Urinary bladder (tissue), 4 donors: Measurements from ENCODE around the gene TRIM23. TPM values are rescaled to one million over a fixed set of nuclear protein-coding genes. Genes with fewer than 3 reads are reported as not detected.

Experiments
- DNase-seq: peaks from one replicate; pipeline ENCODE4 v3.0.0-alpha.2; 2015; ENCODE audit errors: extremely low spot score
- H3K27ac ChIP-seq: one replicate; pipeline ENCODE4 v1.5.1; 2013; ENCODE audit warnings: low read depth, mild to moderate bottlenecking, moderate library complexity
- H3K36me3 ChIP-seq: one replicate; pipeline ENCODE4 v1.6.1; 2013; ENCODE audit warnings: mild to moderate bottlenecking, moderate library complexity; ENCODE audit not compliant: insufficient read depth
- H3K4me1 ChIP-seq: one replicate; pipeline ENCODE4 v1.6.1; 2013; ENCODE audit warnings: mild to moderate bottlenecking, moderate library complexity; ENCODE audit not compliant: insufficient read depth
- H3K4me3 ChIP-seq: one replicate; pipeline ENCODE4 v1.5.1; 2013; ENCODE audit warnings: low read depth, low read length
- WGBS: extraction: QIAGEN DNeasy Blood & Tissue Kit; methylation state at CpG from one replicate; pipeline ENCODE4 v1.1.7; 2013; 5-methylcytosine and 5-hydroxymethylcytosine counted together
- polyA plus RNA-seq: library from polyadenylated mRNA; stranded (reverse); fragments of 200-250 nt; gene quantifications from one replicate; pipeline ENCODE4 v1.2.3, GENCODE V29; 2013
- total RNA-seq: library from RNA; depleted of rRNA; stranded (reverse); fragments of >200 nt; gene quantifications from one replicate; pipeline ENCODE4 v1.2.3, GENCODE V29; 2014
- donor health status: healthy with polysubstance abuse.
- donor health status: healthy.

TRIM23 gene
- total RNA-seq (43.7 TPM), polyA plus RNA-seq (10.8 TPM)

DNA sequence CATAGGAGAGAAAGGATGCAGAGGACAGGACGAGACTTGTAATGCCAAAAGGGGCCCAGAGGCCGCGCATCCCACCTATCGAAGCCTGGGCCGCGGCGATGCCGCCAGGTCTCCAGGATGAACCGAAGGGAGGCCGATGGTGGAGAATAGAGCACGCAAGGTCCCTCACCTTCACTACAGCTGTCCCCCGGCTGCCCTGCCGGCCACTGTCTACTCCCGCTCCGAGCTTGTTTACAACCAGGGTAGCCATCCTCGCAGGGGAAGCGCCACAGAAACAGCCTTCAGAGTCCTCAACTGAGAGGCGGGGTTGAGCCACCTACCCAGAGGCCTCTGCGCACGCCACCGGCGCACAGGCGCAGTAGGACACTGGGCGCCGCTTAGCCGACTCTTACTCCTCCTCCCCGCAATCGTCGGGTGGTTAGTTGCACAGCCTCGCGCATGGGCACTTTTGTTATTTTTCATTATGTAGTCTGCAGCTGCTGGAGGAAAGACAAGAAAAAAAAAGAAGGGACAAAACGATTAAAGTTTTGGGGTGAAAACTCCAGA is at the start of gene TRIM23:
TRIM23 (minus strand) TSS at position 309 of the 546 bp plus-strand sequence; CDS start at position 250, 59 bp downstream.
- no peaks in the 10 kb centered on the region for H3K36me3 ChIP-seq
- peak within 1 kb of the TSS; percentile 70 for H3K27ac ChIP-seq
- no peaks in the 10 kb centered on the region for H3K4me1 ChIP-seq
- peak within 1 kb of the TSS; percentile 72 for H3K4me3 ChIP-seq
- no peak for DNase-seq
- under 1% methylated on average over 32 of the region's 32 CpGs for WGBS

DNA sequence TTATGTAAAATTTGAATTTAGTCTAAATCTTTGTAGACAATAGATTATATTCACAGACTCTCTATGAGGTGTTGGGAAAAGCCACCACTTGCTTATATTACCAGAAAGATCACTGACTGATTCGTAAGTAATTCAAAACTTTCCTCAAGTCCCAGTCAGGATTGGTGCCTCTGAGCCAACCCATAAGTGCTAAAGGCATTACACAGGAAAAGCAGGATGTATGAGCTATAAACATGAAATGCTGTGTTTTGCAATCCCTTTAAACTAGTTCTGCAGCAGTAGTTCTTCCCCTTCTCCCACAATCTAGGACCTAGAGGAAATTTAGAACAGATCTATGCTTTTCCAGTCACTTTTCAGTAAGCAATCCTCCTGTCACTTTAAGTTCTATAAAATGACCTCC is 48.7 kb upstream of the TRIM23 start:
- Histone ChIP-seq H3K27ac (no peak overlapping the region), H3K4me1 (no peaks in the 10 kb centered on the region), H3K36me3 (no peaks in the 10 kb centered on the region), H3K4me3 (no peak overlapping the region)
- 69% methylated on average over 1 of the region's 1 CpG for WGBS
- DNase-seq, result no peak

- Histone ChIP-seq H3K4me3 (no peak overlapping the region), H3K4me1 (no peaks in the 10 kb centered on the region), H3K36me3 (no peaks in the 10 kb centered on the region), H3K27ac (no peak overlapping the region)
- WGBS, result 86% methylated on average over 7 of the region's 7 CpGs
- no peak for DNase-seq
Measured at GRCh38 chr5:65668696-65669095, 44.6 kb upstream of the TRIM23 start.

GRCh38 chr5:65663804-65664521 is 39.8 kb upstream of the TRIM23 start:
- Histone ChIP-seq H3K4me3 (no peak overlapping the region), H3K4me1 (no peaks in the 10 kb centered on the region), H3K27ac (no peak overlapping the region), H3K36me3 (no peaks in the 10 kb centered on the region)
- WGBS, result 82% methylated on average over 1 of the region's 1 CpG
- no peak for DNase-seq

DNA sequence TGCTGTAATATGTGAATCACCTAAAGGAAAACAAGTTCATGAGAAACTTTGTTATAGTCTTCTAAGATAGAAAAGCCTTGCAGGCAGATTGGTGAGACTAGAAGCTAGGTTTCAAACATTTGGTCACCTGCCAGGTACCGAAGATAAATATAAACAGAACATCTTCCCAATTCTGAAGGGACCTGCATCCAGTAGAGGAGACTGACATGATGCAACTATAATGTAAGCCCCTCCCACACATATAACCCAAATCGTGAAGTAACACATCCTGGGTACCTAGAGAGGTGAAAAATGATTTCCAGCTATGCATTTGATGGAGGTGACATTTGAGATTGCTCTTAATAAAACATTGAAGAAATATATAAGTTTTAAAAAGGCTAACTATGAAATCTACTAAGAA is 30.6 kb upstream of the TRIM23 start:
- H3K4me1 ChIP-seq, result no peaks in the 10 kb centered on the region
- WGBS, result 76% methylated on average over 2 of the region's 2 CpGs
- no peaks in the 10 kb centered on the region for H3K36me3 ChIP-seq
- no peak overlapping the region for H3K4me3 ChIP-seq
- no peak overlapping the region for H3K27ac ChIP-seq
- DNase-seq, result no peak

DNA sequence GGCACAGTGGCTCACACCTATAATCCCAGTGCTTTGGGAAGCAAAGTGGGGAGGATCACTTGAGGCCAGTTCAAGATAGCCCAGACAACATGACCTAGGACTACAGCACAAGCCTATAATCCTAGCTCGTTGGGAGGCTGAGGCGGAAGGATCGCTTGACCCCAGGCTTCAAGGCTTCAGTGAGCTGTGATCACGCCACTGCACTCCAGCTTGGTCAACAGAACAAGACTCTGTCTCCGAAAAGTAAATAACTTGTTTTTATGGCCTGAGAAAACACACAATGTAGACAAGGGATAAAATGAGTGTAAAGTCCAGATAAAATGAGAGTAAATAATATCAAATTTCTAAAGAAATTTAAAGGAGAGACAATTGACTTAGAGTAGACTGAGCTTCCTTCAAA is 27.0 kb upstream of the TRIM23 start:
- WGBS, result 71% methylated on average over 5 of the region's 5 CpGs
- H3K27ac ChIP-seq, result no peak overlapping the region
- DNase-seq, result no peak
- no peaks in the 10 kb centered on the region for H3K36me3 ChIP-seq
- no peak overlapping the region for H3K4me3 ChIP-seq
- H3K4me1 ChIP-seq, result no peaks in the 10 kb centered on the region

DNA sequence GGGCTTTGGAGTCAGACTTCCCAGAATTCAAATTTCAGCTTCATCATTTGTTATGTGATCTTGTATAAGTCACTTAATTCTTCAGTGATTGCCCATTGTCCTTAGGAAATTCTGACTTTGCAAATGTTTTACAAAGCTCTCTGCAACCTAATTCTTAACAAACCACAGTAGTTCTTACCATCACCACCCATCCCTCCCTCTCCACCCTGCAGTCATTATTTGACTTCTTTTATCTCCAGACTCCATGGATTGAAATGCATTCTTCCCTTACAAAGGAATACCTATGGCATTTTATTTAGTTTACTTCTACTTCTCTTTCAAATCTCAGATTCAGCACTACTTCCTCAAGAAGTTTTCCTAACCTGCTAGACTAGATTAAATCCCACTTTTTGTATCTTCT is 23.8 kb upstream of the TRIM23 start:
- no peaks in the 10 kb centered on the region for H3K4me1 ChIP-seq
- DNase-seq, result no peak
- H3K27ac ChIP-seq, result no peak overlapping the region
- no peak overlapping the region for H3K4me3 ChIP-seq
- no peaks in the 10 kb centered on the region for H3K36me3 ChIP-seq

GRCh38 chr5:65646938-65647337 is 22.8 kb upstream of the TRIM23 start:
- H3K27ac ChIP-seq, result no peak overlapping the region

DNA sequence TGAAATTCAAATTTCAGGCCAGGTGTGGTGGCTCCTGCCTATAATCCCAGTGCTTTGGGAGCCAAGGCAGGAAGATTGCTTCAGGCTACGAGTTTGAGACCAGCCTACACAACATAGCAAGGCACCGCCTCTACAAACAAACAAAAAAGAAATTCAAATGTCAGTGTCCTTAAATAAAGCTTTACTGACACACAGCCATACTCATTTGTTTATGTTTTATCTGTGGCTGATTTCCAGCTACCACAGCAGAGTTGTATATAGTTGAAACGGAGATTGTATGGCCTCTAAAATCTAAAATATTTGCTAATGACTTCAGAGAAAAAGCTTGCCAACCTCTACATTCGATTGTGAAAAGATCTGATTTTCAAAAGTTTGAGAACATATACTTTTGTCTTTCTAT is 16.1 kb upstream of the TRIM23 start:
- Histone ChIP-seq H3K36me3 (peaks cover 2% of the 10 kb centered on the region), H3K4me3 (no peak overlapping the region), H3K27ac (no peak overlapping the region), H3K4me1 (no peaks in the 10 kb centered on the region)
- WGBS, result 87% methylated on average over 4 of the region's 4 CpGs
- DNase-seq, result no peak

More at GRCh38 chr5:65646938-65647337, 22.8 kb upstream of the TRIM23 start:
- Histone ChIP-seq H3K4me1 (no peaks in the 10 kb centered on the region), H3K4me3 (no peak overlapping the region), H3K36me3 (no peaks in the 10 kb centered on the region)
- no peak for DNase-seq
- WGBS, result 82% methylated on average over 2 of the region's 2 CpGs

GRCh38 chr5:65630981-65631380 is 6.8 kb upstream of the TRIM23 start:
- no peaks in the 10 kb centered on the region for H3K36me3 ChIP-seq
- H3K4me1 ChIP-seq, result no peaks in the 10 kb centered on the region
- no peak for DNase-seq
- H3K4me3 ChIP-seq, result no peak overlapping the region
- no peak overlapping the region for H3K27ac ChIP-seq

GRCh38 chr5:65625743-65626142 is 1.6 kb upstream of the TRIM23 start:
- Histone ChIP-seq H3K27ac (no peak overlapping the region), H3K36me3 (no peaks in the 10 kb centered on the region), H3K4me3 (no peak overlapping the region), H3K4me1 (no peaks in the 10 kb centered on the region)
- DNase-seq, result no peak
- WGBS, result 63% methylated on average over 6 of the region's 6 CpGs

DNA sequence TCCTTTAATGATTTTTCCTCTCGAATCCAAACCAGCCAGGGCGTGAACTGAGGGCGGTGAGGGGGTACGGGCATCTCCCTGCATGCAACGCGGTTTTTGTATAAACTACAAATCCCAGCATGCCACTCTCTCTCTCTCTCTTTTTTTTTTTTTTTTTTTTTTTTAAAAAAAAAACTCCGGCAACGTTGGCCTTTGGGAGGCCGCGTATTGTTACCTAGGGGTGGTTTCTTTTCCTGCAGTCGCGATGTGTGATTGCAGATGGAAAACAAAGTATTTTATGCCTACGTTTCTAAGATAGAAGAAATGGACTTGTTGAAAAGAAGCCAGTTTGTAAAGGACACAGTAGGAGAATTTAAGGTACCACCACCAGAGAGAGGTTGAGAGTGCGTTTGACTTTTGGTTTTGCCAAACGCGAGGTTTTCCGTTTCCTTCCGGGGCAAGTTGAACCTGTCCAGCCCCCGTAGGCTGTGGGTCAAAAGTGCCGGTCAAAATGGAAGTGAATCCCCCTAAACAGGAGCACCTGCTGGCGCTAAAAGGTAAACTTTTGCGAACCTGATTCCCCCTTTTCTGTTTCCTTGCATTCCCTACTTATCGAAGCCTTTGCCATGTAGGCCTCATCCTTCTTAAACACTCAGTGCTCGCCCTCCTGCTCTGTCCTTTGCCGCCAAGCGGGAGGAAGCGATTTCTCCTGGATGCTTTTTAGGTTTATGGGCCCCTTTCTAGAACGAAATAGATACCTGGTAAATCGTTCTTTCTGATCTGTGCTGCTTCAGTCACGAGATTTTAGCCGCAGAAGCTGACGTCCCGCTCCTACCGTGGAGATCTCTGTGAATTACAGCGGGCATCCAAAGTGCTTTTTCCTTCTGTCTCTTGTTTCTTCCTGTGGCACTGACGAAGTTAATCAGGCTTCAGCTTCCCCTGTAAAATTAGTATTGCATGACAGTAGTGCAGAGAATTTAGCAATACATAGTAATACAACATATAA is 730 bp upstream of the TRIM23 start, which contains the start of the genes SHLD3 and TRAPPC13:
SHLD3 (plus strand) TSS at position 457 of the 985 bp plus-strand sequence. CDS start 4,561 bp downstream, outside the sequence.
TRAPPC13 (plus strand) TSS at position 457 of the 985 bp plus-strand sequence; CDS start at position 491, 34 bp downstream.
- peak; percentile 93 for DNase-seq
- H3K36me3 ChIP-seq, result no peaks in the 10 kb centered on the region
- peak within 1 kb of the TSS; percentile 72 for H3K4me3 ChIP-seq
- WGBS, result under 1% methylated on average over 36 of the region's 36 CpGs
- H3K27ac ChIP-seq, result peak within 1 kb of the TSS; percentile 70
- H3K4me1 ChIP-seq, result no peaks in the 10 kb centered on the region

DNA sequence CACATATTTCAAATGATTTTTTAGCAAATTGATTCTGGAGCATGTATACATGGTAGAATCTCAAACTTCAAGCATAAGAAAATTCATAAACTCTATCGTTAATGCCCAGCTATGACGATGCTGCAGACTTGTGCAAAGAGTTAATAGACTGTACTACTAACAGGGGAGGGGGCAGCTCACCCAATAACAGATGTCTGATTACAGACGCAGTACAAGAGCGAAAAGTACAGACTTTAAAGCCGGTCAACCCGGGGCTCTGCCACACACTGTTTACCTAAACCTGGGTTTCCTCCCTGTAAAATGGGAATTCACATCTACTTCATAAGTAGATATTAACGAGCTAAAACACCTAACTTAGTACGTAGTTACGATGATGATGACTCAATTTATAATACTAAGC is 651 bp downstream of the TRIM23 start:
- H3K36me3 ChIP-seq, result no peaks in the 10 kb centered on the region
- DNase-seq, result no peak
- no peak overlapping the region for H3K27ac ChIP-seq
- 3% methylated on average over 9 of the region's 9 CpGs for WGBS
- H3K4me1 ChIP-seq, result no peaks in the 10 kb centered on the region
- peak overlapping the region; percentile 72 for H3K4me3 ChIP-seq
